Measurements from ENCODE around the gene PLCL1.

Gene PLCL1

GRCh38 chr2:197813093-197813787 lies 8.8 kb downstream of the PLCL1 start:
- peak; percentile 65 for DNase-seq (ENCODE audit: low read depth)
- no peak overlapping the region for H3K4me3 ChIP-seq (ENCODE audit: low read depth, low read length)
- TF ChIP-seq POLR2A (IDR thresholded peaks at IDR 0.05; ENCODE audit: extremely low read depth, insufficient read length): no peak
- TF ChIP-seq, protein P1, sequence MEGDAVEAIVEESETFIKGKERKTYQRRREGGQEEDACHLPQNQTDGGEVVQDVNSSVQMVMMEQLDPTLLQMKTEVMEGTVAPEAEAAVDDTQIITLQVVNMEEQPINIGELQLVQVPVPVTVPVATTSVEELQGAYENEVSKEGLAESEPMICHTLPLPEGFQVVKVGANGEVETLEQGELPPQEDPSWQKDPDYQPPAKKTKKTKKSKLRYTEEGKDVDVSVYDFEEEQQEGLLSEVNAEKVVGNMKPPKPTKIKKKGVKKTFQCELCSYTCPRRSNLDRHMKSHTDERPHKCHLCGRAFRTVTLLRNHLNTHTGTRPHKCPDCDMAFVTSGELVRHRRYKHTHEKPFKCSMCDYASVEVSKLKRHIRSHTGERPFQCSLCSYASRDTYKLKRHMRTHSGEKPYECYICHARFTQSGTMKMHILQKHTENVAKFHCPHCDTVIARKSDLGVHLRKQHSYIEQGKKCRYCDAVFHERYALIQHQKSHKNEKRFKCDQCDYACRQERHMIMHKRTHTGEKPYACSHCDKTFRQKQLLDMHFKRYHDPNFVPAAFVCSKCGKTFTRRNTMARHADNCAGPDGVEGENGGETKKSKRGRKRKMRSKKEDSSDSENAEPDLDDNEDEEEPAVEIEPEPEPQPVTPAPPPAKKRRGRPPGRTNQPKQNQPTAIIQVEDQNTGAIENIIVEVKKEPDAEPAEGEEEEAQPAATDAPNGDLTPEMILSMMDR (IDR thresholded peaks at IDR 0.05; ENCODE audit: low read depth, low read length): peak; percentile 76

DNA sequence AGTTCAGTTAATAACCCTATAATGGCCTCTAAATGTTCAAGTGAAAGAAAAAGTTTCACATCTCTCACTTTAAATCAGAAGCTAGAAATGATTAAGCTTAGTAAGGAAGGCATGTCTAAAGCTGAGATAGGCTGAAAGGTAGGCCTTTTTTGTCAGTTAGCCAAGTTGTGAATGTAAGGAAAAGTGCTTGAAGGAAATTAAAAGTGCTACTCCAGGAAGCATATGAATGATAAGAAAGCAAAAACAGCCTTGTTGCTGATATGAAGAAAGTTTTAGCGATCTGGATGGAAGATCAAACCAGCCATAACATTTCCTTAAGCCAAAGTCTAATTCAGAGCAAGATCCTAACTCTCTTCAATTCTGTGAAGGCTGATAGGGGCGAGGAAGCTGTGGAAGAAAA lies 10.1 kb downstream of the PLCL1 start:
- H3K4me3 ChIP-seq (ENCODE audit: low read depth, low read length): no peak overlapping the region
- TF ChIP-seq POLR2A (IDR thresholded peaks at IDR 0.05; ENCODE audit: extremely low read depth, insufficient read length) (no peak), MAX (IDR thresholded peaks at IDR 0.05; ENCODE audit: low read depth, low read length) (no peak)
- TF ChIP-seq, protein P1 (IDR thresholded peaks at IDR 0.05; ENCODE audit: low read depth, low read length): no peak
- DNase-seq (ENCODE audit: low read depth): no peak

GRCh38 chr2:197821550-197822289 lies 17.3 kb downstream of the PLCL1 start:
- DNase-seq (ENCODE audit: low read depth): no peak
- no peak overlapping the region for H3K4me3 ChIP-seq (ENCODE audit: low read depth, low read length)
- TF ChIP-seq POLR2A (IDR thresholded peaks at IDR 0.05; ENCODE audit: extremely low read depth, insufficient read length) (no peak), MYC (IDR thresholded peaks at IDR 0.05; ENCODE audit: low read depth, low read length) (no peak), MAX (IDR thresholded peaks at IDR 0.05; ENCODE audit: low read depth, low read length) (no peak)
- TF ChIP-seq, protein P1 (IDR thresholded peaks at IDR 0.05; ENCODE audit: low read depth, low read length): no peak

DNA sequence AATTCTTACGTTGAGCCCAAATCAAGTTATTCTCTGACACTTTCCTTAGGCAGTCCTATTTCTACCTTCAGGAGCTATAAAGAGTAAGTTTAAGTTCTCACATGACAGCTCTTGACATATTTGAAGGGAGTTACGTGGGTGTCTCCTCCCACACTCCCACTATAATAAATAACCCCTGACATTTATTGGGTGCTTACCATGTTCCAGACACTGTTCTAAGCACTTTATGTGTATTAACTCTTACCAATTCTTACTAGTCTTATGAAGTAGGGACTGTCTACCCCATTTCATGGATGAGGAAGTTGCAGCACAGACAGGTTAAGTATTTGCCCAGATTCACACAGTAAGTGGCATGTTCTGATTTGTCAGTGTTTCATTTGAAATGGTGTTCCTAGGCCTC lies 17.9 kb downstream of the PLCL1 start:
- TF ChIP-seq MYC (IDR thresholded peaks at IDR 0.05; ENCODE audit: low read depth, low read length): no peak
- no peak for TF ChIP-seq POLR2A (IDR thresholded peaks at IDR 0.05; ENCODE audit: extremely low read depth, insufficient read length)
- TF ChIP-seq MAX (IDR thresholded peaks at IDR 0.05; ENCODE audit: low read depth, low read length): no peak
- TF ChIP-seq, protein P1 (IDR thresholded peaks at IDR 0.05; ENCODE audit: low read depth, low read length): no peak
- DNase-seq (ENCODE audit: low read depth): no peak
- no peak overlapping the region for H3K4me3 ChIP-seq (ENCODE audit: low read depth, low read length)

GRCh38 chr2:197827618-197828017 lies 23.2 kb downstream of the PLCL1 start:
- H3K4me3 ChIP-seq (ENCODE audit: low read depth, low read length): no peak overlapping the region
- no peak for DNase-seq (ENCODE audit: low read depth)
- TF ChIP-seq POLR2A (IDR thresholded peaks at IDR 0.05; ENCODE audit: extremely low read depth, insufficient read length) (no peak), MYC (IDR thresholded peaks at IDR 0.05; ENCODE audit: low read depth, low read length) (no peak), MAX (IDR thresholded peaks at IDR 0.05; ENCODE audit: low read depth, low read length) (no peak)
- TF ChIP-seq, protein P1 (IDR thresholded peaks at IDR 0.05; ENCODE audit: low read depth, low read length): no peak
